HT1080 (cell line): ENCODE results near the gene NQO2. TPM values are rescaled to one million over a fixed set of nuclear protein-coding genes. Genes with fewer than 3 reads are reported as not detected.
"Not testable (repeated sequence)": the region's sequence is repeated elsewhere in the genome, so short reads cannot be mapped to it uniquely, and the experiment has no call there.

Source experiments
- DNase-seq: peaks from one replicate; pipeline ENCODE4 v3.0.0-alpha.2; 2015; ENCODE audit warnings: low read depth
- total RNA-seq: library from RNA; depleted of rRNA; stranded (reverse); fragments of >200 nt; shearing (Covaris generic); gene quantifications from 2 replicates; pipeline ENCODE4 v1.2.3, GENCODE V29; 2014

The NQO2 gene
- total RNA-seq, 1 experiment from 2014 or later = 12.5 TPM

DNA sequence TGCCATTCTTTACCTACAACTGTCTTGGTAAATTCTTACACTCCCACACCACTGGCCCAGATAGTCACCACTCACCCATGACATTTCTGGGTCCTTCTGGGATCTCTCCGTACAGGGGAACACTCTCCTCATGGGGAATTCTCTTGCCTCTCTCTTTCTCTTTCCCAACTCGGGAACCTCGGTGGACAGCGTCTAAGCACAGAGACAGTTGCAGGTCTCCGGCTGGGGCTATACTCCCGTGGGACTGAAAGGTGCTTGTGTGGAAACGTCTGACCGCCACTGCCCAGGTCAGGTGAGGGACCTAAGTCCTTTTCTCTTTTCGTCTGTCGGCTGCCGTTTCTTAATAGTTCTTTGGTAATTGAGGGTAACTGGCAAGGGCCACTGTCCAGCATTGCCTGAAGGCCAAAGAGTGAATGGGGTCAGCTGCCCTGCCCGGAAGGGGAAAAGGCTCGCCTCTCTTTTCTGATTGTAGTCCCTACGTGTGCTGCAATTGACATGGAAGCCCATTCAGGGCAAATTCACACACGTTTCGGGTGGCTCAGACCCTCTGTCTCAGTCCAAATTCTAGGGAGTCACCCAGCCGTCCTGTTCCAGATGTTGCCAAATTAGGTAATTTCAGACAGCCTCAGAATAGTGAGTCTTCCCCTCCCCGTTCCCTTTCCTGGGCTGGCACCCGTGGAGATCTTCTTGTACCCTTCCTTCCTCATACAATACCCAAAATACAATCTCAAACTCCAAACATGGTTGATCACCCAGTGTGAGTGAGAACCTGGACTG is 37.4 kb downstream of the NQO2 start:
- DNase-seq = no peak

DNA sequence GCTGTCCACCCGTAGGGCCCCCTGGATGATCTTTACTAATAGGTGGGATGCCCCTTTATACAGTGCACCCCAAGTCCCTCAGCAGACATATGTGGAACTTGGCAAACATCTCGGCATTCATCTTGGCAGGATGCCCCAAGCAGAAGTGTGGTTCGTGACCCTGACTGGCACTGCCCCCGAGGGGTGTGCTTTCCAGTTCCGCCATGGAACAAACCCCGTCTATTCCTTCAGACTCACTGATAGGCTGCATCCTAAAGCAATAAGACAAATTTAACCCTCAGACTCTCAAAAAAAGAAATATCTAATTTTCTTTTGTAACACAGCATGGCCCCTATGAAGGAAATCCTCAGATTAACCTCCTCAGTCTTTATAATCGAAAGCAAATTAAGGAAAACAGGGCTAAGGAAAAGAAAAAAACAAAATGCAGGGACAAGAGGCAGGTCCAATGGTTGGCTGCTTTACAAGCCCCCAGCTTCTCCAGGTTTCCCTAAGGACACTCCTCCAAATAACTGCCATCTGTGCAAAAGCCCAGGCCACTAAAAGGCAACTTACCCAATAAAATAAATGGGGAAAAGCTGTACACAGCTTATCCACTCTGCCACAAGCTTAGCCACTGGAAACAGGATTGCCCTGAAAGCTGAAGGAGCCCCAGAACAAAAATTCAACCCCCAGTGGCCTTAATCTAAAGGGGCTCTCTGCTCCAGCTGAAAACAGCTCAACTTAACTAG is 38.1 kb downstream of the NQO2 start:
- DNase-seq = no peak

DNA sequence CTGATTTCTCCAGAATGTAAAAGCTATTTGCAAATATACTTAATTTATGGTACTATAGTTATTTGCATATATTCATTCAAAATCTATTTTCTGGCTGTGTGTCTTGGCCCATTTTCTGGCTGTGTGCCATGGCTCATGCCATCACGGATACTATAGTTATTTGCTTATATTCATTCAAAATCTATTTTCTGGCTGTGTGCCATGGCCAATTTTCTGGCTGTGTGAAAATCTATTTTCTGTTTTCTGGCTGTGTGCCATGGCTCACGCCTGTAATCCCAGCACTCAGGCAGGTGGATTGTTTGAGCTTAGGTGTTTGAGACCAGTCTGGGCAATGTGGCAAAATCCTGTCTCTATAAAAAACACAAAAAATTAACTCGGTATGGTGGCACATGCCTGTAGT is 39.7 kb downstream of the NQO2 start:
- DNase-seq = no peak

DNA sequence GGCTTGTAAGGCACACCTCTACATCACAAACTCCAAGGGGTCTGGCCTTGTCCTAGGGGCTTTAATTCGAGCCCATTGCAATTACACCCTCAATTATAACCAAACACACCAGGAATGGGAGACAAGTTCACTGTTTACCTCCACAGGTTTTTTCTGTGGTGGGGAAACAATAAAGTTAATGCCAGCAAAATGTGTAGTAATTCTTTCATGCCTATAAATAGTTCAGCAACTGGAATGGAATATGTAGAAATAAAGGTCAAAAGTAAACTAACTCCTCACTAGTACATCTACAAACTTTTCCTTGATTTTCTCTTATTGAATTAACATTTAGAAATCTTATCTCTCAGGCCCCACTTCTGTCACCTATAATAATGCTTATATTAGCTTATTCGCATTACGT is 41.5 kb downstream of the NQO2 start:
- DNase-seq = no peak

DNA sequence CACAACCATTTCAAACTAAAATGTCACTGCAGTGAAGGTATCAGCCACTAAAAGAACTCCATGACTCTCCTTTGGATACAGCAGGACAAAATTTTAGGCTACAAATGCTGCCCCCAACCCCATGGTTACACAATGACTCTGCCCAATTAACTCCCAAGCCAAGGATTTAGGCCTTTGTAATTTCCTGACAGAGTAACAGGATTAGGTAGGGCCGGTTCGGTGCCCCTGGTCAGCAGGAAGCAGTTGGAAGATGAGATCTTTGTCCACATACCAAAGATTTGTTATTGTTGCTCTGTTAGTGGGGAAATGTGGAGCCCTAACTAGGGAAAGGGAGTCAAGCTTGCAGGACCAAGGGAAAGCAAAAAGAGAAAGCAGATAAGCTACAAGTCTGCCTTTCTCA is 41.9 kb downstream of the NQO2 start:
- no peak for DNase-seq

DNA sequence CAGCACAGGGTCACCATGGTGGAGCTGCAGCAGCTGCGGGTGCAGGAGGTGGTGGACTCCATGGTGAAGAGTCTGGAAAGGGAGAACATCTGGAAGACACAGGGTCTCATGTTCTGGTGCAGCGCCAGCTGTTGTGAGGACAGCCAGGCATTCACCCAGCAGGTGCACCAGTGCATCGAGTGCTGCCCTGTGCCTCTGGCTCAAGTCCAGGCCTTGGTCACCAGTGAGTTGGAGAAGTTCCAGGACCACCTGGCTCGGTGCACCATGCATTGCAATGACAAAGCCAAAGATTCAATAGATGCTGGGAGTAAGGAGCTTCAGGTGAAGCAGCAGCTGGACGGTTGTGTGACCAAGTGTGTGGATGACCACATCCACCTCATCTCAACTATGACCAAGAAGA is 45.7 kb downstream of the NQO2 start:
- no peak for DNase-seq

DNA sequence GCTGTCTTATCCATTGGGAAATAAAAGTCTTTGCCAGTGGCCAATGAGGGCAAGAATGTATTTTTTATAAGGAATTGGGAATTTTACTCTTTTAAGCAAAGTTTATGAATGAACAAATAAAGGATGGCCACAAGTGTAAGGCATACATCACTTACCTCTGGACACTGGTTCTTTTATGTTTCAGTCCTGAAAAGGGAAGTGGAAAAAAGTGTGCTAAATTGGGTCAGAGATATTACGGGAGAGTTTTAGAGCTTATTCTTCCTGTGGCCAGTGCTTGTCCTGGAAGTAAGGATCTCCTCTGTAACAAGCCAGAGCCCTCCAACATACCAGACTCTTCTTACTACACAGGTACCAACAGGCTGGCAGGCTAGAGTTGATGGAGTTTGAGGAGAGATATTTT is 46.1 kb downstream of the NQO2 start:
- no peak for DNase-seq

DNA sequence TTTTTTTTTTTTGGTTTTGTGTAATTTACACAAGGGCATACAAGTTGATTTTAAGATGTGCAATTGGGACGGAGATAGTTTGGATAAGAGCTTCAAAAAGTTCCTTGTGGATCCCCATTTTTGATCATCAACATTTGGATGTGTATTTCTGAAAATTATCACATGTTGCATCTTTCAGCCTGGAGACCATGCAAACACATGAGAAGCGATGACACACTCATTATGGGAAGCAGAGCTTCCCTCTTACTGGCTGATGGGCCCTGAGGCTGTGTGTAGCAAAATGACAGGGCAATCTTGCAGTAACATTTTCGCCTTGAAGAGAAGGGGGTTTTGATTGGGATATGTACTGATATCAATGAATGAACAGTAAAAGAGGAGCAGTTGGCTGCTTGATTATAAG is 46.6 kb downstream of the NQO2 start:
- DNase-seq = no peak

DNA sequence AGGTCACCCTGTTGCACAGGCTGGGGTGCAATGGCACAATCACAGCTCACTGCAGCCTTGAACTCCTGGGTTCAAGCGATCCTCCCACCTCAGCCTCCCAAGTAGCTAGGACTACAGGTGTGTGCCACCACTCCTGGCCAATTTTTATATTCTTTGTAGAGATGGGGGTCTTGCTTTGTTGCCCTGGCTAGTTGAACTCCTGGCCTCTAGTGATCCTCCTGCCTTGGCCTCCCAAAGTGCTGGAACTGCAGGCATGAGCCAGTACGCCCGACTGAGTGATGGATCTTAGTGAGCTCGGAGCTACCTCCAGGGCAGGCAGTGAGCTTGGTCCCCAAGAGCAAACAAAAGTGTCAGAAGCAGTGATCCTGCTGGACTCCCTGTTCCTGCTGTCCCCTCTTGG is 48.3 kb downstream of the NQO2 start:
- DNase-seq = not testable (repeated sequence)

DNA sequence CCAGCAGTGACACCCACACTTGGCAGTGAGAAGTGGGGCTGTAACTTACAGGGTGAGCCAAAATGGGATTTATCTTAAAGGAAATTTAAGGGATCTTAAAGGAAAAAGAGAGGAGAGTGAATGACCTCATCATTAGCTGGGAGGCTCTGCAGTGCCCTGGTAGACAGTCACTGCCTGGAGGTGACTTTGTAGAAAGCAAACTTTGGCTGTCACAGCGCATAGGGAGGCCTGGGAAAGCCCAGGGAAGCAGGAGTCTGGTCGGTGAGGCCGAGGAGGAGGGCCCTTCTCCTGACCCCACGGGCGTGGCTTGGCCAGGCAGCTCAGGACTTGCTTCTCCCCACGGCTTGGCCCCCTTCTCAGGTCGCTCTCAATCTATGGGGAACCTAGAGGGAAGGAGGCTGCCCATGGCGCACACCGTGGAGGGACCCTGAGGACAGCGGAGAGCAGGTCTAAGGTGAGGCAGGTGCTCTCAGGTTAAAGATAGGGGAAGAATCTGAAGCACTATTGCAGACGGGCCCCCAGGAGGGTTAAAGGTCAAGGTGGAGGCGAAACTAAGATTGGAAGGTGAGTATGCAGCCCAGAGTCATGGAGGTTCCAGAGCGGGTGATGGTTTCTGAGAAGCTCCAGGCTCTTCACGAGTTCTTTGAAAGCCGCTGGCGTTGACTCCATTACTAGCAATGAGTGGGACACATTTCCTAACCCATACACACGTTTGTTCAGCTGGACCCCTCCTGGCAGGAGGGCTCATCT is 53.0 kb downstream of the NQO2 start:
- no peak for DNase-seq

DNA sequence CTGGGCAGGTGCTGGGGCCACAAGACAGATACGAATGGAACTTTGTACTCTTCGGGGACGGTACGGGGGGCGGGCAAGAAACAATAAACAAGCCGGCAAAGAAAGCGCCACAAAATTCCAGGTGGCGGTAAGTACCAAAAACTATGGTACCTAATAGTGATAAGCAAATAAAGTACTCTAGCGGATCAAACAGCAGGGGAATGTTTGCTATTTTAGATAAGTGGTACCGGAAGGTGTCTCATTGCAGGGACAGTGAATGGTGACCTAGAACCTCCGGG is 53.5 kb downstream of the NQO2 start:
- no peak for DNase-seq

DNA sequence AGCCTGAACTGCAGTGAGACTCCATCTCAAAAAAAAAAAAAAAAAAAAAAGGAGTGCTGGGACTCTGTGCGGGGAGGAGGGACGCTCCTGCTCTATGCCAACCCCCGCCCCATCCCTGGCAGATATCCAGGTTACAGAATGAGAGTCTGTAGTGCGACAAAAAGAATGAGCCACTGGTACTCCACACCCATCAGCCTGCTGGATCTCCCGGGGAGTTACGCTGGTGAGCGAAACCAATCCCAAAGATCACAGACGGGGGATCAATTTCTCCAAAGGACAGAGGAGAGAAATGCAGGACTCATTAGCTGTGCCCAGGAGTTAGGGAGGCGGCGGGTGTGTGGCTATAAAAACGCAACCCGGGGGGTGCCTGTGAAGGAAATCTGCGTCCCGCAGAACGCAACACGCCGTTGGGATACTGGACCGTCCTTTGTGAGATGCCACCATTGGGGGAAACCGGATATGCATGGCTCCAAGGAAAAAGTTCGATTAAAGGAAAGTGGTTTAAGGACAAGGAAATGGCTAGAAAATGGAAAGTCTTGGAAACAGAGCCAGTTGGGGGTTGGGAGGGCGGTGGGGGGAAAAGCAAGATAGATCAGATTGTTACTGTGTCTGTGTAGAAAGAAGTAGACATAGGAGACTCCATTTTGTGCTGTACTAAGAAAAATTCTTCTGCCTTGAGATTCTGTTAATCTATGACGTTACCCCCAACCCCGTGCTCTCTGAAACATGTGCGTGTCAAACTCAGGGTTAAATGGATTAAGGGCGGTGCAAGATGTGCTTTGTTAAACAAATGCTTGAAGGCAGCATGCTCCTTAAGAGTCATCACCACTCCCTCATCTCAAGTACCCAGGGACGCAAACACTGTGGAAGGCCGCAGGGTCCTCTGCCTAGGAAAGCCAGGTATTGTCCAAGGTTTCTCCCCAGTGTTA is 54.8 kb downstream of the NQO2 start:
- DNase-seq = not testable (repeated sequence)

DNA sequence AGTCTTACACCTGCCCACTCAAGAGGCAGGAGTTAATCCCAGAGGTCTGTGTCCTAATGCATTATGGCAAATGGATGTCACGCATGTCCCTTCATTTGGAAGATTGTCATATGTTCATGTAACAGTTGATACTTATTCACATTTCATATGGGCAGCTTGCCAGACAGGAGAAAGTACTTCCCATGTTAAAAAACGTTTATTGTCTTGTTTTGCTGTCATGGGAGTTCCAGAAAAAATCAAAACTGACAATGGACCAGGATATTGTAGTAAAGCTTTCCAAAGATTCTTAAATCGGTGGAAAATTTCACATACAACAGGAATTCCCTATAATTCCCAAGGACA is 55.4 kb downstream of the NQO2 start:
- DNase-seq = not testable (repeated sequence)

DNA sequence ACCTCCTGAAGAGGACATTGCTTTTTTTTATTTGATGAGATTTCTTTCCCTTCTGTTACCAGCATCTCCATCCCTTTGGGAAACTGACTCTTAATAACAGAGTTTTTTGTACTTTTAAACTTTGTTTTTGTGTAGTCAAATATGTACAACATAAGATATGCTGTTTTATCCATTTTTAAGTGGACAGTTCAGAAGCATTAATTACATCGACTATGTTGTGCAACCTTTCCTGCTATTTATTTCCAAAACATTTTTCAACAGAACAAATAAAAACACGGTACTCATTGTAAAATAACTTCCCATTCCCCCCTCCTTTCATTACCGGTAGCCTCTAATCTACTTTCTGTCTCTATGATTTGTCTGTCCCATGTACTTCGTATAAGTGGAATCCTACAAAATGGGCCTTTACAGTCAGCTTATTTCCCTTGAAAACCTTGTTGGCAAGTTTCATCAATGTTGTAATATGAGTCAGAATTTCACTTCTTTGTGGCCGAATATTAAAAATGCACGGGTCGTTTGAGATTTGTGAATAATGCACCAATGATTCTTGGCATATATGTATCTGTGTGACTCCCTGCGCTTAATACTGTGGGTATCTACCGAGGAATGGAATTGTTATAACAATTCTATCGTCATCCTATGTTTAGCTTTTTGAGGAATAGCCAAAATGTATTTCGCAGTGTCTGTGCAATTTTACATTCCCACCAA is 57.5 kb downstream of the NQO2 start:
- no peak for DNase-seq

DNA sequence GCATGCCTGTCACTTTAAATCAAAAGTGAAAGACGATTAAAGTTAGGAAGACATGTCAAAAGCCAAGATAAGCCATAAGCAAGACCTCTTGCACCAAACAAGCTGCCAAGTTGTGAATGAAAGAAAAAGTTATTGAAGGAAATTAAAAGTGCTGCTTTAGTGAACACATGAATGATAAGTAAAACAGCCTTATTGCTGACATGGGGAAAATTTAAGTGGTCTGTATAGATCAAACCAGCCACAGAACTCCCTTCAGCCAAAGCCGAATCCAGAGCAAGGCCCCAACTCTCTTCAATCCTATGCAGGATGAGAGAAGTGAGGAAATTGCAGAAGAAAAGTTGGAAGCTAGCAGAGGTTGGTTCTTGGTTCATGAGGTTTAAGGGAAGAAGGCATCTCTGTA is 59.3 kb downstream of the NQO2 start:
- no peak for DNase-seq

DNA sequence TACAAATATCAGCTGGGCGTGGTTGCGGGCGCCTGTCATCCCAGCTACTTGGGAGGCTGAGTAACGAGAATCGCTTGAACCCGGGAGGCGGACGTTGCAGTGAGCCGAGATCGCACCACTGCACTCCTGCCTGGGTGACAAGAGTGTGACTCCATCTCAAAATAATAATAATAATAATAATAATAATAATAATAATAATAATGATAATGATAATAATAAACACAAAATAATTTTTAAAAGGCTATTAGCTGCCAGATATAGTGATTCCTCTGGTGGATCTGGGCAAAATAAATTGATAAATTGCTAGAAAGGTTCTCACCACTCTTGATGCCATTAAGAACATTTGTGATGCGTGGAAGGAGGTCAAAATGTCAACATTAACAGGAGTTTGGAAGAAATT is 60.4 kb downstream of the NQO2 start:
- not testable (repeated sequence) for DNase-seq

DNA sequence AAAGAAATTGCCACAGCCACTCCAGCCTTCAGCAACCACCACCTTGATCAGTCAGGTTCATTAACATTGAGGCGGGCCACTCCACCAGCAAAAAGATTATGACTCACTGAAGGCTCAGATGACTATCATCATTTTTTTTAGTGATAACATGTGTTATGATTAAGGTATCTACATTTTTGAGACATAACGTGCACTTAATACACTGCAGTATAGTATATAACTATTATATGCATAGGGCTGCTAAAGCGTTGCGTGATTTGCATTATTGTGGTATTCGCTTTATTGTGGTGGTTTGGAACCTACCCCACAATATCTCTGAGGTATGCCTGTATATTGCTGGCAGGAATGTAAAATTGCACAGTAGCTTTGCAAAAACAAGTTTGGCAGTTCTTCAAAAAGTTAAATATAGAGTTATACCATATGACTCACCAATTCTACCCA is 61.8 kb downstream of the NQO2 start:
- DNase-seq = peak; percentile 73

DNA sequence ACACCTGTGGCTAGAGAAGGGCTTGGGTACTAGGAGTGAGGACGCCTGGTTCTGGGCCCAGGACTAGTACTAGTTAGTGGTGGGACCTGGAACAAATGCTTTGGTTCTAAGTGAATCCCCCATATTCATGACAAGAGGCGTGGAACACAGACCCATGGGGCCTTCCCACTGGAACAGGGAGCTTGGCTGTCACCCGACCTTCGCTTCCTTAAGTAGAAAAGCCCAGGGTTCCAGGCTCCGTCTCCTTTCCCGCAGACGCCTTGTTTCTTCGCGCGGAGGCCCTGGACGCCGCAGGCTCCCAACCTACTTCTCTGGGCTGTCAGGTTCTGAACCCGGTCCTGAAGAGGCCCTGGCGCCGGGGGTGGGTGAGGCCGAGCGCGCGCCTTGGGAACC is 63.6 kb downstream of the NQO2 start:
- not testable (repeated sequence) for DNase-seq

DNA sequence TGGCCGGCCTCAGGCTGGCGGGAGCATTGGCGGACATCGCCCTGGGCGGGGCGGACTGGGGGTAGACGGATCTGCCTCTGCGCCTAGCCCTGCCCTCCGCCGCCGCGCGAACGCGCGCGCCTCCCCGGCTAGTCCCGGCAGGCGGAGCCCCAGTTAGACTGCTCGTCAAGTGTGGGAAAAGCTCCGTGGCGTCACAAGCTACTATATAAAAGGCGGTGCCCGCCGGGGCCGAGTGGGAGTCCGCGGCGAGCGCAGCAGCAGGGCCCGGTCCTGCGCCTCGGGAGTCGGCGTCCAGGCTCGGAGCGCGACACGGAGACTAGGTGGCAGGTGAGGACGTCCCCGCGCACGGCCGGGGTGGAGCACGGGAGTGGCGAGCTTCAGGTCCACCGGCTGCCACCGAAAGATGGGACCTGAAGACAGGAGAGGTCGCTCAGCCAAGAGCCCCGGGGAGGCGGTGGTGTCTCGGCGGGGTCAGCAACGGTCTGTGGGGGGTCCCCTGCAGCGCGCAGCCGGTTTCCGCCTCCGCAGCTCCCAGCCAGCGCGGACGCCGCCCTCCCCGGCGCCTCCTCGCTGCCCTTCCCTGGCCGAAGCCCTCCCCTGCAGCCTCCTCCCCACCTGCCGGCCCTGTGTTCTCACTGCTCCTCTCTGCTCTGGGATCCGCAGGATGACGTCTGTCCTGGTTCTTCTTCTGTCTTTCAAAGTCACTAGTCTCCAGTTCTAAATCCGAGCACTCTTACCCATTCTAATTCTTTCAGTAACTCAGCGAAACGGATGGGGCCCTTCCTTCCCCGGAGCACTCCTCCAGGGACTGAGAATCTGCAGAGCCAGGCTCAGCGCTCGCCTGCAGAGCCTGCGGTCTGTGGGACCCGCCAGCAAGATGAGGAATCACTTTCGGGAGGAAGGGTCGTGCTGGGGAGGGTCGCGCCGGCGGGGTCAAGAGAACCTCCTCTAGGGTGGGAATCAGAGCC is 64.3 kb downstream of the NQO2 start:
- DNase-seq = peak; percentile 85
